ENCODE results near the gene NPW. TPM values are rescaled to one million over a fixed set of nuclear protein-coding genes. Genes with fewer than 3 reads are reported as not detected.

NPW gene
- total and polyA plus RNA-seq, 2 of the 8 experiments (the other 6 are each of a cell fraction or from before 2014, with no cell fraction given) = 4.0 to 10.3 TPM

- CTCF ChIA-PET (ENCODE audit: partially characterized antibody) = interaction anchor here (0.6 to 2.8 kb wide), 5 partner anchors 11 to 132 kb away, joined by 3 to 14 read pairs (median 4); no protein-coding TSS in a partner anchor
- H3K56ac ChIP-seq (replicated peaks; ENCODE audit: insufficient read length, low read depth, low read length) = no peak overlapping the region
- H3K79me1 ChIP-seq (ENCODE audit: low read depth, low read length) = no peaks in the 10 kb centered on the region
- H3K4me2 ChIP-seq (ENCODE audit: insufficient read depth in 1 of 2, low read depth in 2 of 2, low read length in 2 of 2) = no peak overlapping the region
- H3K14ac ChIP-seq (ENCODE audit: insufficient read length) = no peak overlapping the region
- no peaks in the 10 kb centered on the region for H3K23me2 ChIP-seq (ENCODE audit: low read depth, low read length)
- no peaks in the 10 kb centered on the region for H3K4me1 ChIP-seq (replicated peaks in 1 of 4; ENCODE audit: control insufficient read depth in 3 of 4, insufficient read depth in 4 of 4, low read length in 3 of 4)
- H3K36me3 ChIP-seq (ENCODE audit: control insufficient read depth in 2 of 4, insufficient read depth in 4 of 4, low read length in 3 of 4) = peaks cover 2 to 14% (median 6%) of the 10 kb centered on the region in 4 experiments; a peak in 6 of 8 replicates
- H4K91ac ChIP-seq (replicated peaks; ENCODE audit: insufficient read length, low read length) = no peak overlapping the region
- H2BK120ac ChIP-seq (replicated peaks; ENCODE audit: low read depth, low read length) = no peak overlapping the region
- no peak overlapping the region for H2AFZ ChIP-seq (ENCODE audit: low read length)
- no peak overlapping the region for H3K9ac ChIP-seq (replicated peaks in 1 of 4; ENCODE audit: extremely low read depth in 1 of 4, low read depth in 3 of 4, low read length in 3 of 4)
- no peak for DNase-seq (ENCODE audit: low read depth in 1 of 2, low spot score in 2 of 2)
- H3K4me3 ChIP-seq (ENCODE audit: extremely low read depth in 1 of 4, insufficient read depth in 2 of 4, low read depth in 3 of 4, low read length in 4 of 4) = no peak overlapping the region
- no peaks in the 10 kb centered on the region for H3K27me3 ChIP-seq (replicated peaks in 1 of 4; ENCODE audit: control insufficient read depth in 3 of 4, extremely low read depth in 1 of 4, insufficient read depth in 3 of 4, low read length in 3 of 4)
- no peaks in the 10 kb centered on the region for H3K79me2 ChIP-seq (ENCODE audit: control insufficient read depth in 1 of 2, insufficient read depth in 2 of 2, low read length in 2 of 2)
- WGBS, 2 experiments (ENCODE audit: extremely low coverage in 1 of 2, insufficient coverage in 1 of 2, insufficient read length in 1 of 2, insufficient replicate concordance in 2 of 2, low coverage in 1 of 2, low lambda C conversion rate in 2 of 2, missing lambda C conversion rate in 1 of 2) = 95% methylated on average over 13 of the region's 13 CpGs; no CpG with 5 or more reads in 1 of the 2 experiments
- no peak overlapping the region for H2AK5ac ChIP-seq (ENCODE audit: low read depth, low read length)
- no peak for FAIRE-seq
- no peaks in the 10 kb centered on the region for H3K9me3 ChIP-seq (ENCODE audit: insufficient read depth in 2 of 2, low read depth in 1 of 2, low read length in 1 of 2)
- no peak overlapping the region for H2BK12ac ChIP-seq (ENCODE audit: low read depth, low read length)
- POLR2A ChIA-PET (ENCODE audit: partially characterized antibody) = interaction anchor here (0.8 to 3.6 kb wide), 4 partner anchors 10 to 98 kb away, joined by 3 to 11 read pairs (median 4); partner anchors contain the start of gene TRAF7
- no peak overlapping the region for H2BK15ac ChIP-seq (ENCODE audit: low read length)
- H2BK20ac ChIP-seq (ENCODE audit: low read length) = no peak overlapping the region
- no peak overlapping the region for H4K5ac ChIP-seq (ENCODE audit: insufficient read length, low read depth, low read length)
- H3K23ac ChIP-seq (ENCODE audit: insufficient read length) = no peak overlapping the region
- H3K4ac ChIP-seq (replicated peaks; ENCODE audit: insufficient read length, low read depth, low read length) = no peak overlapping the region
- no peak overlapping the region for H4K8ac ChIP-seq (ENCODE audit: extremely low read depth, insufficient read depth, low read length)
- no peak overlapping the region for H3K18ac ChIP-seq (ENCODE audit: extremely low read depth, low read length)
- no peak overlapping the region for H3K27ac ChIP-seq (ENCODE audit: low read depth, low read length)
- TF ChIP-seq HDAC6 (IDR thresholded peaks at IDR 0.05; ENCODE audit: low read depth, low read length) = no peak
- no peak for TF ChIP-seq SP1 (IDR thresholded peaks at IDR 0.05; ENCODE audit: low read depth, low read length)
- TF ChIP-seq E2F6 (IDR thresholded peaks at IDR 0.05) = no peak
- no peak for TF ChIP-seq EP300 (IDR thresholded peaks at IDR 0.05; ENCODE audit: borderline replicate concordance in 1 of 2, low read depth in 2 of 2, low read length in 2 of 2)
- no peak for TF ChIP-seq GABPA (IDR thresholded peaks at IDR 0.05; ENCODE audit: borderline replicate concordance, insufficient read depth, low read length)
- H2BK5ac ChIP-seq (ENCODE audit: low read depth, low read length) = no peak overlapping the region
- H4K20me1 ChIP-seq (replicated peaks in 1 of 2; ENCODE audit: control insufficient read depth in 1 of 2, insufficient read depth in 2 of 2, low read length in 2 of 2) = peaks cover 0 to 14% of the 10 kb centered on the region in 2 experiments
These were observed 41.9 kb downstream of the NPW start for GRCh38 chr16:2061526-2061925.
